Kidney epithelial cell (primary cell): ENCODE results near the gene LSM4. TPM values are rescaled to one million over a fixed set of nuclear protein-coding genes. Genes with fewer than 3 reads are reported as not detected.

Source experiments
- DNase-seq: peaks from one replicate; pipeline ENCODE4 v3.0.0-alpha.2; 2010; ENCODE audit warnings: low read depth
- H3K27me3 ChIP-seq: 2 replicates; pipeline ENCODE4 v1.6.0; 2011; ENCODE audit warnings: low read length; ENCODE audit not compliant: control insufficient read depth, insufficient read depth
- H3K36me3 ChIP-seq: 2 replicates; pipeline ENCODE4 v1.5.1; 2011; ENCODE audit warnings: low read length; ENCODE audit not compliant: control insufficient read depth, insufficient read depth
- H3K4me3 ChIP-seq: 2 replicates; pipeline ENCODE4 v1.5.1; 2011; ENCODE audit warnings: low read depth, mild to moderate bottlenecking, control low read depth, low read length
- CTCF ChIP-seq: IDR thresholded peaks from 2 replicates; pipeline ENCODE4 v1.5.1; 2011; ENCODE audit warnings: mild to moderate bottlenecking, moderate library complexity, low read length, control low read depth, inconsistent platforms; ENCODE audit not compliant: insufficient read depth, poor library complexity, severe bottlenecking
- total RNA-seq: library from RNA; depleted of rRNA; stranded (reverse); fragments of >200 nt; gene quantifications from 2 replicates; pipeline ENCODE4 v1.2.3, GENCODE V29; 2015

LSM4 gene
- total RNA-seq, 1 donor from 2014 or later = 367 TPM

DNA sequence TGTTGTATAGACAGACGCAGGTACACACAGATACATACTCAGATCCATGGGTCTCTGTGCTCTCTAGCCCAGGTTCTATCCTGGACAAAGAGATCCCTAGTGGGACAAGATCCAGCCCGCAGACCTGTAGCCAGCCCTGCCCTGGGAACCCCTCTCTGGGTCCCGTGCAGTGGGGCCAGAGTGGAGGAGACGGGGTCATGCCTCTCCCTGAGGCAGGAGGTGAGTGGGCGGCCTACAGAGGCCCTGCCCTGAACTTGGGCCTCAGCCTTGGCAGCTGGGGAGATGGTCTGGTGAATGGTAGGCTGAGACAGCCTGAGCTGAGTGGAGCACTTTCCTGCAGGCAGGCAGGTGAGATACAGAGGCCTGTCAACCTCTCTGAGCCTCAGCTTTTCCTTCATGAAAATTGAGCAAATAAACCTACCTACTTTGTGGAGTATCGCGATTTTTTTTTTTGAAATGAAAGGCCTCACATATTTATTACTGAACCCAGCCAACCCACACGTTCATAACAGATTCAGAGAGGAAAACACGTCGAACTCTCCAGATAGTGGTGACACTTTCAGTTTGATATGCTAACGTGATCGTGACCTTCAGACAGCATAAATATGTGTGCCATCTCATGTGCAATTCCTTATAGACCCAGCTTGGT, 38.0 kb downstream of the LSM4 start:
- Histone ChIP-seq H3K36me3 (peaks cover 3% of the 10 kb centered on the region), H3K27me3 (no peaks in the 10 kb centered on the region), H3K4me3 (no peak overlapping the region)
- TF ChIP-seq CTCF = no peak
- DNase-seq = no peak

DNA sequence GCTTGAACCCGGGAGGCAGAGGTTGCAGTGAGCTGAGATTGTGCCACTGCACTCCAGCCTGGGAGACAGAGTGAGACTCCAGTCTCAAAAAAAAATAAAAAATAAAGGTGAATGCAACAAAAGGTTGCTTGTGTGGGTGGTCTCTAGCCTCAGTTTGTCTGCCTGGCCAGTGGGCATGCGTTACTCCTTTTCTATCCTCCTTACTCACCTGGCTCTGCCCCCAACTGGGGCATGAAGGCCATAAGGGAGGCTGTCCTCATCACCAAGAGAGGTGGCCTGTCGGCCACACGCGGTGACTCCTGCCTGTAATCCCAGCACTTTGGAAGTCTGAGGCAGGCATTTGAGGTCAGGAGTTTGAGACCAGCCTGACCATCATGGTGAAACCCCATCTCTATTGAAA, 39.5 kb downstream of the LSM4 start:
- peaks cover 3% of the 10 kb centered on the region for H3K36me3 ChIP-seq
- DNase-seq = no peak
- no peak for TF ChIP-seq CTCF
- no peaks in the 10 kb centered on the region for H3K27me3 ChIP-seq
- H3K4me3 ChIP-seq = no peak overlapping the region

GRCh38 chr19:18282788-18283141, 40.1 kb downstream of the LSM4 start:
- Histone ChIP-seq H3K27me3 (no peaks in the 10 kb centered on the region), H3K4me3 (no peak overlapping the region), H3K36me3 (peaks cover 5% of the 10 kb centered on the region)
- no peak for TF ChIP-seq CTCF
- no peak for DNase-seq

- peaks cover 5% of the 10 kb centered on the region for H3K36me3 ChIP-seq
- no peak for DNase-seq
- peak overlapping the region; percentile 43 for H3K4me3 ChIP-seq
- H3K27me3 ChIP-seq = no peaks in the 10 kb centered on the region
- TF ChIP-seq CTCF = peak; percentile 14
Observed at GRCh38 chr19:18282021-18282787, 40.7 kb downstream of the LSM4 start.

GRCh38 chr19:18281082-18282020, 41.5 kb downstream of the LSM4 start, which contains the start of gene JUND:
JUND (minus strand) TSS chr19:18281622; CDS start chr19:18281484, 138 bp downstream.
- TF ChIP-seq CTCF = no peak
- H3K27me3 ChIP-seq = no peaks in the 10 kb centered on the region
- H3K4me3 ChIP-seq = peak within 1 kb of the TSS; percentile 100
- H3K36me3 ChIP-seq = peaks cover 5% of the 10 kb centered on the region
- no peak for DNase-seq
